OCI-LY3 (cell line): ENCODE measurements around the gene SNAP29.
"Not testable (repeated sequence)": the region's sequence is repeated elsewhere in the genome, so short reads cannot be mapped to it uniquely, and the experiment has no call there.

ENCODE experiments used
- H2AFZ ChIP-seq: fragments of 200-600, 300-600 bp; shearing (Covaris generic); 2 replicates; pipeline ENCODE4 v1.6.0; 2014; ENCODE audit warnings: antibody characterized with exemption, low read depth, low read length
- H3K27ac ChIP-seq: fragments of 200-600, 300-600 bp; sonication (generic); 2 replicates; pipeline ENCODE4 v1.5.1; 2014; ENCODE audit warnings: mild to moderate bottlenecking, low read length, moderate library complexity, mixed read lengths
- H3K27me3 ChIP-seq: fragments of 200-600, 300-600 bp; sonication (generic); 2 replicates; pipeline ENCODE4 v1.6.1; 2014; ENCODE audit warnings: low read depth, low read length, mixed read lengths
- H3K36me3 ChIP-seq: fragments of 200-600, 300-600 bp; sonication (generic); replicated peaks from 2 replicates; pipeline ENCODE3; 2014; ENCODE audit warnings: low read depth, low read length, mixed read lengths
- H3K4me1 ChIP-seq: fragments of 300-600, 200-600 bp; sonication (generic); 2 replicates; pipeline ENCODE4 v1.6.1; 2014; ENCODE audit warnings: low read length, mixed read lengths
- H3K4me2 ChIP-seq: fragments of 200-600, 300-600 bp; sonication (generic); 2 replicates; pipeline ENCODE4 v1.6.1; 2014; ENCODE audit warnings: low read length, mixed read lengths
- H3K4me3 ChIP-seq: fragments of 300-600, 200-600 bp; sonication (generic); 2 replicates; pipeline ENCODE4 v1.5.1; 2014; ENCODE audit warnings: antibody characterized with exemption, mild to moderate bottlenecking, low read length, moderate library complexity
- H3K79me2 ChIP-seq: fragments of 300-600, 200-600 bp; shearing (Covaris generic); 2 replicates; pipeline ENCODE4 v1.6.1; 2014; ENCODE audit warnings: mild to moderate bottlenecking, low read length, mixed read lengths
- H3K9ac ChIP-seq: fragments of 300-600, 200-600 bp; shearing (Covaris generic); 2 replicates; pipeline ENCODE4 v1.6.0; 2014; ENCODE audit warnings: mild to moderate bottlenecking, low read length, moderate library complexity
- H3K9me3 ChIP-seq: fragments of 200-600, 300-600 bp; shearing (Covaris generic); 2 replicates; pipeline ENCODE4 v1.6.1; 2014; ENCODE audit warnings: low read length, mixed read lengths; ENCODE audit not compliant: insufficient read depth
- H4K20me1 ChIP-seq: fragments of 200-600, 300-600 bp; sonication (generic); 2 replicates; pipeline ENCODE4 v1.6.1; 2016; ENCODE audit warnings: low read length, mixed read lengths; ENCODE audit not compliant: insufficient read depth
- EZH2phosphoT487 ChIP-seq: fragments of 200-600 bp; shearing (Covaris generic); IDR thresholded peaks from 2 replicates; pipeline ENCODE4 v1.6.1; 2018; ENCODE audit warnings: antibody characterized with exemption, mixed run types, low read depth
- TF ChIP-seq, protein P1 (sequence below): fragments of 200-600, 300-600 bp; sonication (generic); IDR thresholded peaks from 2 replicates; pipeline ENCODE4 v1.5.1; 2014; ENCODE audit warnings: antibody characterized with exemption, low read length, low read depth

Gene SNAP29

GRCh38 chr22:20889025-20889704, 30.4 kb downstream of the SNAP29 start:
- Histone ChIP-seq H3K4me1 (no peaks in the 10 kb centered on the region), H3K27me3 (no peaks in the 10 kb centered on the region), H3K27ac (no peak overlapping the region), H3K4me2 (no peak overlapping the region), H3K79me2 (no peaks in the 10 kb centered on the region), H3K9me3 (no peaks in the 10 kb centered on the region), H3K36me3 (peaks cover 7% of the 10 kb centered on the region), H2AFZ (no peak overlapping the region), H3K4me3 (no peak overlapping the region), H4K20me1 (no peaks in the 10 kb centered on the region), H3K9ac (no peak overlapping the region)
- no peak for TF ChIP-seq EZH2phosphoT487
- TF ChIP-seq, protein P1, sequence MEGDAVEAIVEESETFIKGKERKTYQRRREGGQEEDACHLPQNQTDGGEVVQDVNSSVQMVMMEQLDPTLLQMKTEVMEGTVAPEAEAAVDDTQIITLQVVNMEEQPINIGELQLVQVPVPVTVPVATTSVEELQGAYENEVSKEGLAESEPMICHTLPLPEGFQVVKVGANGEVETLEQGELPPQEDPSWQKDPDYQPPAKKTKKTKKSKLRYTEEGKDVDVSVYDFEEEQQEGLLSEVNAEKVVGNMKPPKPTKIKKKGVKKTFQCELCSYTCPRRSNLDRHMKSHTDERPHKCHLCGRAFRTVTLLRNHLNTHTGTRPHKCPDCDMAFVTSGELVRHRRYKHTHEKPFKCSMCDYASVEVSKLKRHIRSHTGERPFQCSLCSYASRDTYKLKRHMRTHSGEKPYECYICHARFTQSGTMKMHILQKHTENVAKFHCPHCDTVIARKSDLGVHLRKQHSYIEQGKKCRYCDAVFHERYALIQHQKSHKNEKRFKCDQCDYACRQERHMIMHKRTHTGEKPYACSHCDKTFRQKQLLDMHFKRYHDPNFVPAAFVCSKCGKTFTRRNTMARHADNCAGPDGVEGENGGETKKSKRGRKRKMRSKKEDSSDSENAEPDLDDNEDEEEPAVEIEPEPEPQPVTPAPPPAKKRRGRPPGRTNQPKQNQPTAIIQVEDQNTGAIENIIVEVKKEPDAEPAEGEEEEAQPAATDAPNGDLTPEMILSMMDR, result no peak

- Histone ChIP-seq H3K36me3 (peaks cover 7% of the 10 kb centered on the region), H3K27ac (no peak overlapping the region), H3K4me2 (no peak overlapping the region), H3K79me2 (no peaks in the 10 kb centered on the region), H3K9ac (no peak overlapping the region), H3K4me3 (no peak overlapping the region), H4K20me1 (no peaks in the 10 kb centered on the region), H3K4me1 (no peaks in the 10 kb centered on the region), H3K9me3 (no peaks in the 10 kb centered on the region), H3K27me3 (no peaks in the 10 kb centered on the region), H2AFZ (no peak overlapping the region)
- TF ChIP-seq EZH2phosphoT487, result no peak
- TF ChIP-seq, protein P1, result no peak
These were observed 31.2 kb downstream of the SNAP29 start for GRCh38 chr22:20889904-20890540.

GRCh38 chr22:20890975-20891374, 32.2 kb downstream of the SNAP29 start:
- no peak for TF ChIP-seq EZH2phosphoT487
- TF ChIP-seq, protein P1, result no peak
- Histone ChIP-seq H3K27me3 (no peaks in the 10 kb centered on the region), H3K27ac (no peak overlapping the region), H3K4me2 (no peak overlapping the region), H3K4me1 (no peaks in the 10 kb centered on the region), H4K20me1 (no peaks in the 10 kb centered on the region), H3K9ac (no peak overlapping the region), H2AFZ (no peak overlapping the region), H3K79me2 (no peaks in the 10 kb centered on the region), H3K36me3 (peaks cover 7% of the 10 kb centered on the region), H3K9me3 (no peaks in the 10 kb centered on the region), H3K4me3 (no peak overlapping the region)

GRCh38 chr22:20897737-20898136, 38.9 kb downstream of the SNAP29 start:
- H3K4me3 ChIP-seq, H3K27ac ChIP-seq, H3K9ac ChIP-seq: not testable (repeated sequence)

More at GRCh38 chr22:20897737-20898136, 38.9 kb downstream of the SNAP29 start:
- H3K4me1 ChIP-seq, H3K4me2 ChIP-seq, H3K79me2 ChIP-seq, H4K20me1 ChIP-seq, H3K9me3 ChIP-seq, H3K36me3 ChIP-seq, H2AFZ ChIP-seq, H3K27me3 ChIP-seq: not testable (repeated sequence)
